Measurements from ENCODE around the gene TNFRSF1A. TPM values are rescaled to one million over a fixed set of nuclear protein-coding genes. Genes with fewer than 3 reads are reported as not detected.

The TNFRSF1A gene
- total RNA-seq, 1 donor from 2014 or later: 271 TPM

DNA sequence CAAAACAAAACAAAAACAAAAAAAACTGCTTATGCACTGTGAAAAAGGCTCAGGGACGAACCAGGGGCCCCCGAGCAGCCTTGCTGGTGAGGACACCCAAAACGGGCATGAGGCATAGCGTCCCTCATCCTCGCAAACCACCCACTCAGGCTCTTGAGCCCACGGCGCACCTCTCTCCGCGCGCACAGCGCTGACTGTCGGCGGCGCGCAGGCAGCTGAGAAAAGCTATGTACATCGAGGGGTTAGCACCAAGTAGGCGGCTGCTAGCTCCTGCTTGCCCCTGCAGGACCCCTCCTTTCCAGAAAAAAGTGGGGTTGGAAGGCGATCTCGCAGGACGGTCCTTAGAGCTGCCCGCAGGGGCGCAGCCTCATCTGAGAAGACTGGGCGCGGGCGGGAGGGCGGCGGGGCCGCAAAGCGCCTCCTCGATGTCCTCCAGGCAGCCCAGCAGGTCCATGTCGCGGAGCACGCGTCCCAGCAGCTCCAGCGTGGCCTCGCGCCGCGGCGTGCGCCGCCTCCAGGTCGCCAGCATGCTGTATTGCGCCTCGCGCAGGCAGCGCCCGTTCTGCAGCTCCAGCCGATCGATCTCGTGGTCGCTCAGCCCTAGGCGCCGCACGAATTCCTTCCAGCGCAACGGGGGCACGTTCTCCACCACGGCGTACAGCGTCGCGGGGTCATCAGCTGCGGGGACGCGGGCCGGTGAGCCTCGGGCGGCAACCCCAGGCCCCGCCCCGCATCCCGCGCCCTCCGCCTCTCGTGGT is 12.8 kb downstream of the TNFRSF1A start:
- Histone ChIP-seq H3K4me1 (peaks cover 60% of the 10 kb centered on the region), H3K27ac (peak overlapping the region; percentile 7), H3K27me3 (no peaks in the 10 kb centered on the region), H3K4me3 (no peak overlapping the region), H3K36me3 (peaks cover 0 to 66% of the 10 kb centered on the region in 2 donors), H3K9me3 (no peaks in the 10 kb centered on the region)
- no peak for TF ChIP-seq POLR2A (IDR thresholded peaks at IDR 0.05)
- TF ChIP-seq, protein P1, sequence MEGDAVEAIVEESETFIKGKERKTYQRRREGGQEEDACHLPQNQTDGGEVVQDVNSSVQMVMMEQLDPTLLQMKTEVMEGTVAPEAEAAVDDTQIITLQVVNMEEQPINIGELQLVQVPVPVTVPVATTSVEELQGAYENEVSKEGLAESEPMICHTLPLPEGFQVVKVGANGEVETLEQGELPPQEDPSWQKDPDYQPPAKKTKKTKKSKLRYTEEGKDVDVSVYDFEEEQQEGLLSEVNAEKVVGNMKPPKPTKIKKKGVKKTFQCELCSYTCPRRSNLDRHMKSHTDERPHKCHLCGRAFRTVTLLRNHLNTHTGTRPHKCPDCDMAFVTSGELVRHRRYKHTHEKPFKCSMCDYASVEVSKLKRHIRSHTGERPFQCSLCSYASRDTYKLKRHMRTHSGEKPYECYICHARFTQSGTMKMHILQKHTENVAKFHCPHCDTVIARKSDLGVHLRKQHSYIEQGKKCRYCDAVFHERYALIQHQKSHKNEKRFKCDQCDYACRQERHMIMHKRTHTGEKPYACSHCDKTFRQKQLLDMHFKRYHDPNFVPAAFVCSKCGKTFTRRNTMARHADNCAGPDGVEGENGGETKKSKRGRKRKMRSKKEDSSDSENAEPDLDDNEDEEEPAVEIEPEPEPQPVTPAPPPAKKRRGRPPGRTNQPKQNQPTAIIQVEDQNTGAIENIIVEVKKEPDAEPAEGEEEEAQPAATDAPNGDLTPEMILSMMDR (IDR thresholded peaks at IDR 0.05): no peak
- TF ChIP-seq POLR2AphosphoS5 (IDR thresholded peaks at IDR 0.05; ENCODE audit: insufficient read depth in 1 of 2, low read depth in 1 of 2): no peak
- DNase-seq (ENCODE audit: extremely low spot score in 2 of 2): no peak
- intact Hi-C loops (cut with DNase I): loop anchor here (5.0 kb wide), 1 partner anchor 223 kb away; no protein-coding TSS in a partner anchor

DNA sequence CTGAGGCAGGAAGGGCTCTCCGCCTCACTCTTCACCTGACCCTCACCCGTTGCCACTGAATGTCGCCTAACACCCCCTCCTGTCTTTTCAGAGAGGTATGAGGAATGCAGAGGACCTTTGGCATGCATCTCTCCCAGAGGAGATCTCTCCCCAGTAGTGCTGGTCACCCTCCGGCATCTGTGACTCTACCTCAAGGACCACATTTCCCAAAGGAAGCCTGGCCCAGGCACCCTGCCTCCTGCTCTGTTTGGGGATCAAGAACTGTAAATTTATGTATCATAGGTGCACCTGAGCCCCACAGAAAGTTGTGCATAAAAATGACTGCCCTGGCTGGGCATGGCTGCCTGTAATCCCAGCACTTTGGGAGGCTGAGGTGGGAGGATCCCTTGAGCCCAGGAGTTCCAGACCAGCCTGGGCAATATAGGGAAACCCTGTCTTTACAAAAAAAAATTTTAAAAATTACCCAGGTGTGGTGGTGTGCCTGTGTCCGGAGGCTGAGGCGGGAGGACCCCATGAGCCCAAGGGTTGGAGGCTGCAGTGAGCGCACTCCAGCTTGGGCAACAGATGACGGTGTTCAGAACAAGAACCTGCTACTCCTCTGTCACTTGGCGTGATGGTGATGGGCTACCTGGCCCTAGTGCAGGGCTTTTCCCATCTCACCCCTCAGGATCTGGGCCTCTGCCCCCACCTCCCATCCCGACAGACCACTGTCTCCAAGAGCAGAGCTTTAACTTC is 13.7 kb downstream of the TNFRSF1A start:
- peak overlapping the region; percentile 73 for H3K27ac ChIP-seq
- H3K27me3 ChIP-seq: no peaks in the 10 kb centered on the region
- TF ChIP-seq, protein P1 (IDR thresholded peaks at IDR 0.05): no peak
- TF ChIP-seq POLR2A (IDR thresholded peaks at IDR 0.05) (no peak), POLR2AphosphoS5 (IDR thresholded peaks at IDR 0.05; ENCODE audit: insufficient read depth in 1 of 2, low read depth in 1 of 2) (peak in 1 of 2 donors; percentile 10)
- intact Hi-C loops (cut with DNase I): loop anchor here (5.0 kb wide), 1 partner anchor 224 kb away; no protein-coding TSS in a partner anchor
- no peaks in the 10 kb centered on the region for H3K9me3 ChIP-seq
- no peak for DNase-seq (ENCODE audit: extremely low spot score in 2 of 2)
- H3K4me3 ChIP-seq: no peak overlapping the region
- peaks cover 0 to 56% of the 10 kb centered on the region in 2 donors for H3K36me3 ChIP-seq
- peaks cover 62% of the 10 kb centered on the region for H3K4me1 ChIP-seq

DNA sequence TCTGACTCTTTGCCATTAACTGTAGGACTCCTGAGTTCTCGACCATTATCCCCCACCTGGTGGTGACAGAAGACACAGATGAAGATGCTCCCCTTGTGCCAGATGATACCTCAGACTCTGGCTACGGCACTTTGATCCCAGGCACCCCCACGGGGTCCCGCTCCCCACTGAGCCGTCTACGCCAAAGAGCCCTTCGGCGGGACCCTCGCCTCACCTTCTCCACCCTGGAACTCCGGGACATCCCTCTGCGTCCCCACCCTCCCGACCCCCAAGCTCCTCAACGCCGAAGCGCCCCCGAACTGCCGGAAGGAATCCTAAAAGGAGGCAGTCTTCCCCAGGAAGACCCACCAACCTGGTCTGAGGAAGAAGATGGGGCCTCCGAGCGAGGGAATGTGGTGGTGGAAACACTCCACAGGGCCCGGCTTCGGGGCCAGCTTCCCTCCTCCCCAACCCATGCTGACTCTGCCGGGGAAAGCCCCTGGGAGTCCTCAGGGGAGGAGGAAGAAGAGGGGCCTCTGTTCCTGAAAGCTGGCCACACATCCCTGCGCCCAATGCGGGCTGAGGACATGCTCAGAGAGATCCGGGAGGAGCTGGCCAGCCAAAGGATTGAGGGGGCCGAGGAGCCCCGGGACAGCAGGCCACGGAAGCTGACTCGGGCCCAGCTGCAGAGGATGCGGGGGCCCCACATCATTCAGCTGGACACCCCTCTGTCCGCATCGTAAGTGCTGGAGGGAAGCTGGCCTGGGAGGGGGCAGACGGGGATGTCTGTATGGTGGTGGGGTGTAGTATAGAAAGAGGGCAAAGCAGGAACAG is 14.4 kb downstream of the TNFRSF1A start:
- TF ChIP-seq POLR2A (IDR thresholded peaks at IDR 0.05) (no peak), POLR2AphosphoS5 (IDR thresholded peaks at IDR 0.05; ENCODE audit: insufficient read depth in 1 of 2, low read depth in 1 of 2) (peak in 1 of 2 donors; percentile 62)
- TF ChIP-seq, protein P1 (IDR thresholded peaks at IDR 0.05): no peak
- peaks cover 0 to 49% of the 10 kb centered on the region in 2 donors for H3K36me3 ChIP-seq
- DNase-seq (ENCODE audit: extremely low spot score in 2 of 2): no peak
- no peaks in the 10 kb centered on the region for H3K27me3 ChIP-seq
- H3K4me1 ChIP-seq: peaks cover 64% of the 10 kb centered on the region
- H3K27ac ChIP-seq: peak overlapping the region; percentile 73
- intact Hi-C loops (cut with DNase I): loop anchor here (5.0 kb wide), 1 partner anchor 225 kb away; no protein-coding TSS in a partner anchor
- peak overlapping the region in 1 of 2 donors; percentile 22 for H3K4me3 ChIP-seq
- H3K9me3 ChIP-seq: no peaks in the 10 kb centered on the region

DNA sequence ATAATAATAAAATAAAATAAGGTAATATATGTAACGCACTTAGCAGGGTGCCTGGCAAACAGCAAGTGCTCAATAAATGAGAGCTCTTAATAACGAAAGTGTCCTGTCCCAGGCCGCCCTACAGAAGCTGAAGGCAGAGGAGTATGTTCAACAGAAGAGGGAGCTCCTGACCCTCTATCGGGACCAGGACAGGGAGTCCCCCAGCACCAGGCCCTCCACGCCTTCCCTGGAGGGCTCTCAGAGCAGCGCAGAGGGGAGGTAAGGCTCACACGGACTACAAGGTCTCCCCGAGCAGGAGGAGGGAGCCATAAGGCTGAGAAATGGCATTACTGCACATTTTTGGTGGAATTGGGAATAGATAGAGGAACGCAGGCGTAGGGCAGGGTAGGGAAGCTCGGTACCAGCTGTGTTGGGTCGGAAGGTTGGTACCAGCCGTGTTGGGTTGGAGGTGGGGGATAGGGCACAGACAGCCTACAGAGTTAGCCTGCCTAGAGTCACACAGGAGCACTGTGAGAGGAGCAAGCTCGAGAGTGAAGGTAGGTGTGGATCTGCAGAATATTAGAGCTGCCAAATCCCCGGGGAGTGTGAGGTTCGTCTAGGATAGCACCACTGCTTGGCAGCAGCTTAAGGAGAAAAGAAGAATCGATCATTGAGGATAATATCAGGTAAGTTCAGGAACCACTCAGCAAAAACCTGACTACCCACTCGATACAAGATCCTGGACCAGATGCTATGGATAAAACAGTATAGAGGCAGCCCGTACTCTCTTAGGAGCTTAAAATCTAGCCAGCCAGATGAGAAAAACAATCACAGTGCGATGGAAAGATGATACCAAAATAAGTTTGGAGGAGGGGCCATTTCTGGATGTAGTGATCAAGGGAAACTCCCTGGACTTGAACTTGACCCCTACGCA is 15.3 kb downstream of the TNFRSF1A start:
- Histone ChIP-seq H3K4me1 (peaks cover 69% of the 10 kb centered on the region), H3K36me3 (peaks cover 0 to 41% of the 10 kb centered on the region in 2 donors), H3K27ac (peak overlapping the region; percentile 73), H3K4me3 (peak overlapping the region in 1 of 2 donors; percentile 15), H3K27me3 (no peaks in the 10 kb centered on the region), H3K9me3 (no peaks in the 10 kb centered on the region)
- intact Hi-C loops (cut with DNase I): loop anchor here (5.0 kb wide), 1 partner anchor 226 kb away; no protein-coding TSS in a partner anchor
- TF ChIP-seq POLR2A (IDR thresholded peaks at IDR 0.05) (no peak), POLR2AphosphoS5 (IDR thresholded peaks at IDR 0.05; ENCODE audit: insufficient read depth in 1 of 2, low read depth in 1 of 2) (peak in 1 of 2 donors; percentile 70)
- TF ChIP-seq, protein P1 (IDR thresholded peaks at IDR 0.05): peak in 2 of 3 experiments; percentile 54 to 58
- DNase-seq (ENCODE audit: extremely low spot score in 2 of 2): no peak
